A549 (cell line): ENCODE results near the gene ZDHHC15.

ENCODE experiments used
- BHLHE40 ChIP-seq: IDR thresholded peaks from 2 replicates; pipeline ENCODE4 v1.6.1; 2012; ENCODE audit warnings: low read depth, low read length, inconsistent platforms
- CHD4 ChIP-seq: fragments of 200-600 bp; sonication (generic); IDR thresholded peaks from 2 replicates; pipeline ENCODE4 v1.6.1; 2016; ENCODE audit warnings: antibody characterized with exemption, mild to moderate bottlenecking, borderline replicate concordance
- EP300 ChIP-seq, 2 experiments: fragments of >200 bp; sonication (Bioruptor Twin); formaldehyde crosslinking; IDR thresholded peaks; 2 replicates in 1 of 2; 3 replicates in 1 of 2; pipeline ENCODE4 v1.6.1; 2016 to 2017
- JUN ChIP-seq, 2 experiments: fragments of >200 bp; sonication (Bioruptor Twin); formaldehyde crosslinking; IDR thresholded peaks; 2 replicates in 1 of 2; 3 replicates in 1 of 2; pipeline ENCODE4 v1.6.1; 2016 to 2017
- JUNB ChIP-seq: fragments of >200 bp; sonication (Bioruptor Twin); formaldehyde crosslinking; IDR thresholded peaks from 2 replicates; pipeline ENCODE4 v1.6.1; 2016
- MAFK ChIP-seq: fragments of 450-650 bp; IDR thresholded peaks from 2 replicates; pipeline ENCODE4 v1.6.1; 2014; ENCODE audit not compliant: partially characterized antibody
- MYC ChIP-seq: IDR thresholded peaks from 2 replicates; pipeline ENCODE4 v1.6.1; 2012; ENCODE audit warnings: mild to moderate bottlenecking, inconsistent platforms, low read length, improper control_type of control experiment, borderline replicate concordance
- POLR2A ChIP-seq: IDR thresholded peaks from 2 replicates; pipeline ENCODE4 v1.6.1; 2012; ENCODE audit warnings: mild to moderate bottlenecking, low read length
- RAD21 ChIP-seq, 2 experiments: fragments of >200 bp in 1 of 2; sonication (Bioruptor Twin) in 1 of 2; formaldehyde crosslinking in 1 of 2; IDR thresholded peaks in 1 of 2; conservative IDR thresholded peaks in 1 of 2; 2 replicates in 1 of 2; 3 replicates in 1 of 2; pipeline ENCODE4 v1.6.1; 2012 to 2018; ENCODE audit warnings: inconsistent platforms in 1 of 2
- RNF2 ChIP-seq: fragments of 200-600 bp; sonication (generic); IDR thresholded peaks from 2 replicates; pipeline ENCODE4 v1.6.1; 2016; ENCODE audit warnings: low read depth, mild to moderate bottlenecking, antibody characterized with exemption, moderate library complexity, borderline replicate concordance
- SMC3 ChIP-seq: fragments of >200 bp; sonication (Bioruptor Twin); formaldehyde crosslinking; IDR thresholded peaks from 3 replicates; pipeline ENCODE4 v1.6.1; 2018; ENCODE audit warnings: inconsistent platforms
- TF ChIP-seq, protein P1 (sequence below): fragments of >200 bp; sonication (Bioruptor Twin); formaldehyde crosslinking; IDR thresholded peaks from 3 replicates; pipeline ENCODE4 v1.5.1; 2016

GRCh38 chrX:75366861-75367260 is 156.0 kb downstream of the ZDHHC15 start:
- TF ChIP-seq BHLHE40 (no peak), POLR2A (no peak), RNF2 (no peak), CHD4 (no peak), MAFK (no peak), SMC3 (no peak), EP300 (IDR thresholded peaks at IDR 0.05) (no peak), MYC (no peak), RAD21 (conservative IDR thresholded peaks at IDR 0.05 in 1 of 2, IDR thresholded peaks at IDR 0.05 in 1 of 2) (no peak), JUN (IDR thresholded peaks at IDR 0.05) (no peak), JUNB (no peak)
- TF ChIP-seq, protein P1, sequence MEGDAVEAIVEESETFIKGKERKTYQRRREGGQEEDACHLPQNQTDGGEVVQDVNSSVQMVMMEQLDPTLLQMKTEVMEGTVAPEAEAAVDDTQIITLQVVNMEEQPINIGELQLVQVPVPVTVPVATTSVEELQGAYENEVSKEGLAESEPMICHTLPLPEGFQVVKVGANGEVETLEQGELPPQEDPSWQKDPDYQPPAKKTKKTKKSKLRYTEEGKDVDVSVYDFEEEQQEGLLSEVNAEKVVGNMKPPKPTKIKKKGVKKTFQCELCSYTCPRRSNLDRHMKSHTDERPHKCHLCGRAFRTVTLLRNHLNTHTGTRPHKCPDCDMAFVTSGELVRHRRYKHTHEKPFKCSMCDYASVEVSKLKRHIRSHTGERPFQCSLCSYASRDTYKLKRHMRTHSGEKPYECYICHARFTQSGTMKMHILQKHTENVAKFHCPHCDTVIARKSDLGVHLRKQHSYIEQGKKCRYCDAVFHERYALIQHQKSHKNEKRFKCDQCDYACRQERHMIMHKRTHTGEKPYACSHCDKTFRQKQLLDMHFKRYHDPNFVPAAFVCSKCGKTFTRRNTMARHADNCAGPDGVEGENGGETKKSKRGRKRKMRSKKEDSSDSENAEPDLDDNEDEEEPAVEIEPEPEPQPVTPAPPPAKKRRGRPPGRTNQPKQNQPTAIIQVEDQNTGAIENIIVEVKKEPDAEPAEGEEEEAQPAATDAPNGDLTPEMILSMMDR = no peak
